Measurements from ENCODE around the gene PCDHA8. TPM values are rescaled to one million over a fixed set of nuclear protein-coding genes. Genes with fewer than 3 reads are reported as not detected.
"Not testable (repeated sequence)": the region's sequence is repeated elsewhere in the genome, so short reads cannot be mapped to it uniquely, and the experiment has no call there.

PCDHA8 gene
- 2.9 TPM in 2 replicates for total RNA-seq (ENCODE audit: low replicate concordance)
- long read RNA-seq = 0 reads

DNA sequence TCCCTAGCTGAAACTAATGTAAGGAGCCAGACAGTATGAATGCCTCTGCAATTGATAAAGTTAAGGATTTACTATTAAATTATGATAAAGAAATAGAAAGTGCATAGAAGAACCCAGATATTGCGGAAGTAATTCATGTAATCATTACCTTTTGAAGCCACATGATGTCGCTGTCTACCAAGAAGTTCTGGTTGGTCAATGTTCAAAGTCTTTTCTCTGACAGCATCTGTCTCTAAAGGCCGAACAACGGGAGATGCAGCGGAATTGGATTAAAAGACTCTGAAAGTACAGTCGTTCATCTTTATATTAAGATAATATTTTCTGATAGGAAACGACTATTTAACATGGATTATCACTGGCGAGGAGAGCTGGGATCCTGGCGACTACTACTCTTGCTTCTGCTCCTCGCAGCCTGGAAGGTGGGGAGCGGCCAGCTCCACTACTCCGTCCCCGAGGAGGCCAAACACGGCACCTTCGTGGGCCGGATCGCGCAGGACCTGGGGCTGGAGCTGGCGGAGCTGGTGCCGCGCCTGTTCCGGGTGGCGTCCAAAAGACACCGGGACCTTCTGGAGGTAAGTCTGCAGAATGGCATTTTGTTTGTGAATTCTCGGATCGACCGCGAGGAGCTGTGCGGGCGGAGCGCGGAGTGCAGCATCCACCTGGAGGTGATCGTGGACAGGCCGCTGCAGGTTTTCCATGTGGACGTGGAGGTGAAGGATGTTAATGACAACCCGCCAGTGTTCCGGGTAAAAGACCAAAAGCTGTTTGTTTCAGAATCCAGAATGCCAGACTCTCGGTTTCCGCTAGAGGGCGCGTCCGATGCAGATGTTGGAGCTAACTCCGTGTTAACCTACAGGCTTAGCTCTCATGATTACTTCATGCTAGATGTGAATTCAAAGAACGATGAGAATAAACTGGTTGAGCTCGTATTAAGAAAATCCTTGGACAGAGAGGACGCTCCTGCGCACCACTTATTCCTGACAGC, at the start of gene PCDHA8:
PCDHA8 (plus strand) TSS at position 210 of the 985 bp plus-strand sequence; CDS start at position 345, 135 bp downstream.
- no peak for TF ChIP-seq CTCF (conservative IDR thresholded peaks at IDR 0.05)
- Mint-ChIP-seq H3K9me3 (peaks cover 11% of the 10 kb centered on the region), H3K4me3 (no peak within 1 kb of the TSS), H3K27me3 (no peaks in the 10 kb centered on the region), H3K27ac (no peak within 1 kb of the TSS), H3K36me3 (peaks cover 20% of the 10 kb centered on the region), H3K4me1 (ENCODE audit: unreplicated experiment) (no peaks in the 10 kb centered on the region)
- no peak for DNase-seq (ENCODE audit: extremely low spot score, unreplicated experiment)

DNA sequence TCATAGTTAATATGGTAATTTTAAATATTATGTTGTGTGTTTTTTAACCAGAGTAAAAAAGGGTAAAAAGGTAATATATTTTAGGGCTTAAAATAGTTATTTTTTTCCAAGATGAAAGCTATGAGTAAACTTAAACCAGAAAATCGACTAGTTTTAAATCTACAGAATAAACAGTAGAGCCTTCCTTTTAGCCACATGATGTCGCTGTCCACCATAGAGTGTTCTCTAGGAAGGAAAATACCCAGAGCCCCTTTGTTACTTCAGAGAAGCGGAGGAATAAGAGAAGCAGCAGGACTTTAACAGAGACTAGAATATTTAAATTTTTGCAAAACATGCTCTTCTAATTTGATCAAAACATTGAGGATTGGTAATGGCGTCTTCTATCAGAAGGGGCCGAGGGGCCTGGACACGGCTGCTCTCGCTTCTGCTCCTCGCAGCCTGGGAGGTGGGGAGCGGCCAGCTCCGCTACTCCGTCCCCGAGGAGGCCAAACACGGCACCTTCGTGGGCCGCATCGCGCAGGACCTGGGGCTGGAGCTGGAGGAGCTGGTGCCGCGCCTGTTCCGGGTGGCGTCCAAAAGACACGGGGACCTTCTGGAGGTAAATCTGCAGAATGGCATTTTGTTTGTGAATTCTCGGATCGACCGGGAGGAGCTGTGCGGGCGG, 46.3 kb upstream of the PCDHA8 start, which contains the start of gene PCDHA2:
PCDHA2 (plus strand) TSS at position 258 of the 664 bp plus-strand sequence.
- Mint-ChIP-seq H3K36me3 (peaks cover 5% of the 10 kb centered on the region), H3K4me3 (peak within 1 kb of the TSS; percentile 91), H3K9me3 (peaks cover 1% of the 10 kb centered on the region), H3K27ac (peak within 1 kb of the TSS; percentile 51), H3K27me3 (no peaks in the 10 kb centered on the region), H3K4me1 (ENCODE audit: unreplicated experiment) (no peaks in the 10 kb centered on the region)
- peak; percentile 37 for TF ChIP-seq CTCF (conservative IDR thresholded peaks at IDR 0.05)
- DNase-seq (ENCODE audit: extremely low spot score, unreplicated experiment) = no peak

GRCh38 chr5:140795259-140795641, 45.7 kb upstream of the PCDHA8 start:
- TF ChIP-seq CTCF (conservative IDR thresholded peaks at IDR 0.05) = peak; percentile 38
- Mint-ChIP-seq H3K27me3 (no peaks in the 10 kb centered on the region), H3K4me1 (ENCODE audit: unreplicated experiment) (no peaks in the 10 kb centered on the region), H3K9me3 (peaks cover 4% of the 10 kb centered on the region), H3K27ac (peak overlapping the region; percentile 51), H3K4me3 (peak overlapping the region; percentile 91), H3K36me3 (peaks cover 5% of the 10 kb centered on the region)
- DNase-seq (ENCODE audit: extremely low spot score, unreplicated experiment) = no peak

- not testable (repeated sequence) for DNase-seq (ENCODE audit: extremely low spot score, unreplicated experiment); H3K4me3 Mint-ChIP-seq; H3K4me1 Mint-ChIP-seq (ENCODE audit: unreplicated experiment); H3K27me3 Mint-ChIP-seq; H3K36me3 Mint-ChIP-seq; H3K27ac Mint-ChIP-seq; H3K9me3 Mint-ChIP-seq
Measured at GRCh38 chr5:140796072-140796717, 44.8 kb upstream of the PCDHA8 start.

DNA sequence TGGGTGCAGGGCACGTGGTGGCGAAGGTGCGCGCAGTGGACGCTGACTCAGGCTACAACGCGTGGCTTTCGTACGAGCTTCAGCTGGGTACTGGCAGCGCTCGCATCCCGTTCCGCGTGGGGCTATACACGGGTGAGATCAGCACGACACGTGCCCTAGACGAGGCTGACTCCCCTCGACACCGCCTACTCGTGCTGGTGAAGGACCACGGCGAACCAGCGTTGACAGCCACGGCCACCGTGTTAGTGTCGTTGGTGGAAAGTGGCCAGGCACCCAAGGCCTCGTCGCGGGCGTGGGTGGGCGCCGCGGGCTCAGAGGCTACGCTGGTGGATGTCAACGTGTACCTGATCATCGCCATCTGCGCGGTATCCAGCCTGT, 44.3 kb upstream of the PCDHA8 start:
- H3K27ac Mint-ChIP-seq = no peak overlapping the region

More for the DNA sequence above, 44.3 kb upstream of the PCDHA8 start:
- Mint-ChIP-seq H3K36me3 (peaks cover 5% of the 10 kb centered on the region), H3K27me3 (no peaks in the 10 kb centered on the region), H3K9me3 (peaks cover 5% of the 10 kb centered on the region), H3K4me3 (no peak overlapping the region), H3K4me1 (ENCODE audit: unreplicated experiment) (no peaks in the 10 kb centered on the region)
- TF ChIP-seq CTCF (conservative IDR thresholded peaks at IDR 0.05) = no peak
- DNase-seq (ENCODE audit: extremely low spot score, unreplicated experiment) = no peak

Data from type B pancreatic cell (in vitro differentiated cells).